KMS-11 (cell line): Measurements from ENCODE around the gene MYL5.

ENCODE experiments used
- H2AFZ ChIP-seq: fragments of 200-600 bp; sonication (generic); 2 replicates; pipeline ENCODE4 v1.6.1; 2016; ENCODE audit warnings: antibody characterized with exemption, mixed run types, low read depth
- H3K27ac ChIP-seq: fragments of 200-600 bp; sonication (generic); 2 replicates; pipeline ENCODE4 v1.6.1; 2016; ENCODE audit warnings: mild to moderate bottlenecking, mixed run types
- H3K27me3 ChIP-seq: fragments of 200-600 bp; sonication (generic); 2 replicates; pipeline ENCODE4 v1.6.1; 2017; ENCODE audit warnings: mild to moderate bottlenecking, low read depth, mixed run types, moderate library complexity; ENCODE audit not compliant: insufficient read depth
- H3K36me3 ChIP-seq: fragments of 200-600 bp; sonication (generic); 2 replicates; pipeline ENCODE4 v1.6.1; 2017; ENCODE audit warnings: mild to moderate bottlenecking, mixed run types; ENCODE audit not compliant: insufficient read depth
- H3K4me1 ChIP-seq: fragments of 200-600 bp; sonication (generic); 2 replicates; pipeline ENCODE4 v1.6.1; 2016; ENCODE audit warnings: mild to moderate bottlenecking, low read depth, mixed run types; ENCODE audit not compliant: poor library complexity, severe bottlenecking
- H3K4me2 ChIP-seq: fragments of 200-600 bp; sonication (generic); 2 replicates; pipeline ENCODE4 v1.7.0; 2016; ENCODE audit warnings: mild to moderate bottlenecking, mixed run types
- H3K4me3 ChIP-seq: fragments of 200-600 bp; sonication (generic); IDR thresholded peaks from 2 replicates; pipeline ENCODE4 v1.6.1; 2017; ENCODE audit warnings: low read depth, low read length, mixed read lengths; ENCODE audit not compliant: insufficient read depth
- H3K79me2 ChIP-seq: fragments of 200-600 bp; sonication (generic); 2 replicates; pipeline ENCODE4 v1.6.1; 2016; ENCODE audit warnings: low read depth, mixed run types; ENCODE audit not compliant: insufficient read depth
- H3K9ac ChIP-seq: fragments of 200-600 bp; sonication (generic); 2 replicates; pipeline ENCODE4 v1.6.1; 2016; ENCODE audit warnings: mild to moderate bottlenecking, mixed run types
- H4K20me1 ChIP-seq: fragments of 200-600 bp; sonication (generic); 2 replicates; pipeline ENCODE4 v1.6.1; 2016; ENCODE audit warnings: mild to moderate bottlenecking, mixed run types; ENCODE audit not compliant: insufficient read depth
- TF ChIP-seq, protein P1 (sequence below): fragments of 200-600 bp; sonication (generic); conservative IDR thresholded peaks from 2 replicates; pipeline ENCODE4 v1.6.1; 2017; ENCODE audit warnings: low read depth, mild to moderate bottlenecking, antibody characterized with exemption, low read length, moderate library complexity, mixed read lengths

Gene MYL5

DNA sequence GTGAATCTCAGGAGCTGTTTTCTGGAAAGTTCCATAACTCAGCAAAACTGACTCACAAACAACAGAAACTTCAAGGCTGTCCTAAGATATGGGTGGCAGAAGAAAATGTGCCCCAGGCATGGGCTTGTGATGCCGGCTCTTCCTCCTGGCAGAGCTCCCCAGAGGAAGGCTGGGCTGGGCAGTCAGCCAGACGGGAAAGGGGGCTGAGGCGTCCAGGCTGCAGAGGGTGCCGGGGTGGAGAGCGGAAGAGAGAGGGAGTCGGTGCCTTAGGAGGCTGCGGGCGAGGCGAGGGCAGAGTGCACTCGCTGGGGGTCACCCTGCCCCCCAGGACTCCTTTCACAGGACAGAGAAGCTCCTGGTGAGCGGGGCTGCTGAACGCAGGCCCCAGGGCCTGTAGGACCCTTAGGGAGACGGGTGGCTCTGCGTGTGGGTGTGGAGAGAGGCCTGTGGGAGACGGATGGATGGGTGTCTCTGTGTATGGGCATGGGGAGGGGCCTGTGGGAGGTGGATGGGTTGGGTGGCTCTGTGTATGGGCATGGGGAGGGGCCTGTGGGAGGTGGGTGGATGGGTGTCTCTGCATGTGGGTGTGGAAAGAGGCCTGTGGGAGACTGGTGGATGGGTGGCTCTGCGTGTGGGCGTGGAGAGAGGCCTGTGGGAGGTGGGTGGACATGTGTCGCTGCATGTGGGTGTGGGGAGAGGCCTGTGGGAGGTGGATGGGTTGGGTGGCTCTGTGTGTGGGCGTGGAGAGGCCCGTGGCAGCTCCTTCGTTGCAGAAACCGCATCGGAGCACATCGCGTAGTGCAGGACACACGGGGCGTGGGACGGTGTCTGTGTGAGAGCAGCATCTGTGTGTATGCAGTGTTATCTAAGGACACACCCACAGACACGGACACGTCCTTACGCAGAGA, 47.2 kb downstream of the MYL5 start:
- Histone ChIP-seq H3K27ac (no peak overlapping the region), H3K4me2 (no peak overlapping the region), H3K79me2 (no peaks in the 10 kb centered on the region), H3K27me3 (no peaks in the 10 kb centered on the region), H4K20me1 (no peaks in the 10 kb centered on the region), H3K4me3 (no peak overlapping the region), H3K36me3 (no peaks in the 10 kb centered on the region), H3K4me1 (no peaks in the 10 kb centered on the region), H2AFZ (no peak overlapping the region), H3K9ac (no peak overlapping the region)
- TF ChIP-seq, protein P1, sequence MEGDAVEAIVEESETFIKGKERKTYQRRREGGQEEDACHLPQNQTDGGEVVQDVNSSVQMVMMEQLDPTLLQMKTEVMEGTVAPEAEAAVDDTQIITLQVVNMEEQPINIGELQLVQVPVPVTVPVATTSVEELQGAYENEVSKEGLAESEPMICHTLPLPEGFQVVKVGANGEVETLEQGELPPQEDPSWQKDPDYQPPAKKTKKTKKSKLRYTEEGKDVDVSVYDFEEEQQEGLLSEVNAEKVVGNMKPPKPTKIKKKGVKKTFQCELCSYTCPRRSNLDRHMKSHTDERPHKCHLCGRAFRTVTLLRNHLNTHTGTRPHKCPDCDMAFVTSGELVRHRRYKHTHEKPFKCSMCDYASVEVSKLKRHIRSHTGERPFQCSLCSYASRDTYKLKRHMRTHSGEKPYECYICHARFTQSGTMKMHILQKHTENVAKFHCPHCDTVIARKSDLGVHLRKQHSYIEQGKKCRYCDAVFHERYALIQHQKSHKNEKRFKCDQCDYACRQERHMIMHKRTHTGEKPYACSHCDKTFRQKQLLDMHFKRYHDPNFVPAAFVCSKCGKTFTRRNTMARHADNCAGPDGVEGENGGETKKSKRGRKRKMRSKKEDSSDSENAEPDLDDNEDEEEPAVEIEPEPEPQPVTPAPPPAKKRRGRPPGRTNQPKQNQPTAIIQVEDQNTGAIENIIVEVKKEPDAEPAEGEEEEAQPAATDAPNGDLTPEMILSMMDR, result no peak

DNA sequence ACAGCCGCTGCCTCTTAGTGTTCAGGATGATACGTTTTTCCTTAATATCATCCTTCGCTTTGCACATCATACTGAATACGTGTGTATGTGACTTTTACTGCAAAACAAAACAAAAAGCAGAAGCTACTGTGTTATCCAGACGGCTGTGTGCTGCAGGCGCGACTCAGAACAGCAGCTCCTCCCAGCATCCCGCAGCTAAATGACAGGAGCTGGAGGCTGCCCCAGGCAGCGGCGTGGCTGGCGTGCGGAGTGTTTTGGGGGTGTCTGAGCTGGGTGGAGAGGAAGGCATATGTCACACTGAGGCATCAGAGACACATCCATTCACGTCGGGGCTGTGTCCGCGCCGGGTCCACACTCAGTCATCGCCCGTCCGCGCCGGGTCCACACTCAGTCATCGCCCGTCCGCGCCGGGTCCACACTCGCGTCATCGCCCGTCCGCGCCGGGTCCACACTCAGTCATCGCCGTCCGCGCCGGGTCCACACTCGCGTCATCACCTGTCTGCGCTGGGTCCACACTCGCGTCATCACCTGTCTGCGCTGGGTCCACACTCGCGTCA, 47.9 kb downstream of the MYL5 start:
- Histone ChIP-seq H3K4me3 (no peak overlapping the region), H3K9ac (no peak overlapping the region), H4K20me1 (no peaks in the 10 kb centered on the region), H3K36me3 (no peaks in the 10 kb centered on the region), H3K27ac (no peak overlapping the region), H2AFZ (no peak overlapping the region), H3K4me2 (no peak overlapping the region), H3K79me2 (no peaks in the 10 kb centered on the region), H3K27me3 (no peaks in the 10 kb centered on the region), H3K4me1 (no peaks in the 10 kb centered on the region)
- TF ChIP-seq, protein P1, result no peak

DNA sequence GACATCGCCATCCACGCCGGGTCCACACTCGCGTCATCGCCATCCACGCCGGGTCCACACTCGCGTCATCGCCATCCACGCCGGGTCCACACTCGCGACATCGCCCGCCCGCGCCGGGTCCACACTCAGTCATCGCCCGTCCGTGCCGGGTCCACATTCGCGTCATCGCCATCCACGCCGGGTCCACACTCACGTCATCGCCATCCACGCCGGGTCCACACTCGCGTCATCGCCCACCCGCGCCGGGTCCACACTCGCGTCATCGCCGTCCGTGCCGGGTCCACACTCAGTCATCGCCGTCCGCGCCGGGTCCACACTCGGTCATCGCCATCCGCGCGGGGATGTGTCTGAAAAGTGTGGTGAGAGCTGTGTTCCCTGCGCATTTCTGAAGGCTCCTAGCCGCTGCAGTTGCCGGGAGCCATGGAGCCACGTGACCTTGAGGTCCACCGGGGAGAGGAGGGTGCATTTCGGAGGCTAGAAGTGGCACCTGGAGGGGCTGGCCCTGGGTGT, 48.6 kb downstream of the MYL5 start:
- Histone ChIP-seq H3K27me3 (no peaks in the 10 kb centered on the region), H3K4me3 (no peak overlapping the region), H3K27ac (no peak overlapping the region), H4K20me1 (no peaks in the 10 kb centered on the region), H3K4me2 (no peak overlapping the region), H3K36me3 (no peaks in the 10 kb centered on the region), H3K79me2 (no peaks in the 10 kb centered on the region), H3K9ac (no peak overlapping the region), H2AFZ (no peak overlapping the region), H3K4me1 (no peaks in the 10 kb centered on the region)
- TF ChIP-seq, protein P1, result no peak

DNA sequence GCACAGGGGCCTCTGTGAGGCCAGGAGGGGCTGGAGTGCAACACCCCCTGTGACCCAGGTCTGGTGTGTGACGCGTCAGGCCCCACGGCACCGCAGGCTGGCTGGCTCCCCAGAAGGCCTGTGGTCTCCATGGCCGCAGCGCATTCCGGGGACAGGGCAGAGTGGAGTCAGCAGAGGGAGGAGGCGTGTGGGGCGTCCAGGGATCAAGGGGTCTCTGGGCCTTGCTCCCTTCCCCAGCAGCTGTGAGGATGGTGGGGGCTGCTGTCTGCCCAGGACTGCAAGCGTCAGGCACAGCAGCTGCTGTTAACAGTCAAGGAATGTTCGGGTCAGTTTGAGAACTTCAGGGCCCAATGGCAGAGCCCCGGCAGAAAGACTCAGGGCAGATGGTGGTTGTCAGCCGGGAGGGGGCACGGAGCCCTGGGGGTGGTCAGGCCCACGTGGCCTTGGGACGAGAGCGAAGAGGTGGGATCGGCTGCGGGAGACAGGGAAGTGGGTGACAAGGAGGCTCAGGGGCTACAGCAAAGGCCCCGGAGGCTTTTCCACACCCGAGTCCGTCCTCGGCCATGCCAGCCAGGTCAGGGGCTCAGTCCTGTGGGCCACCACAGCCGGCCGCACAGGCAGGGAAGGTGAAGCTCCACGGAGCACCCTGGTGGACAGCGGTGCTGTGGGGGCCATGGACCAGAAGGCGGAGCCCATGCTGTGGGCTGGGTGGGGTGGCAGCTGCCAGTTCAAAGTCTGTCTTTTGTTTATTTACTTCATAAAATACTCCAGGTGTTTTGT, 49.6 kb downstream of the MYL5 start:
- no peak overlapping the region for H3K9ac ChIP-seq

More for the DNA sequence above, 49.6 kb downstream of the MYL5 start:
- TF ChIP-seq, protein P1, result no peak
- no peaks in the 10 kb centered on the region for H3K27me3 ChIP-seq
- H3K4me1 ChIP-seq, result no peaks in the 10 kb centered on the region
- no peak overlapping the region for H3K27ac ChIP-seq
- H3K36me3 ChIP-seq, result no peaks in the 10 kb centered on the region
- H3K4me2 ChIP-seq, result no peak overlapping the region
- H3K4me3 ChIP-seq, result no peak overlapping the region
- H3K79me2 ChIP-seq, result no peaks in the 10 kb centered on the region
- no peaks in the 10 kb centered on the region for H4K20me1 ChIP-seq
- H2AFZ ChIP-seq, result no peak overlapping the region
